Activated effector memory CD4-positive, alpha-beta T cell treated with Interleukin-2 at 50 U/mL for 16 hours (primary cell): ENCODE results near the gene NAA80.
"Not testable (repeated sequence)": the region's sequence is repeated elsewhere in the genome, so short reads cannot be mapped to it uniquely, and the experiment has no call there.

ENCODE experiments used
- DNase-seq: peaks from one replicate; pipeline ENCODE4 v3.0.0-alpha.2; 2020

NAA80 gene

DNA sequence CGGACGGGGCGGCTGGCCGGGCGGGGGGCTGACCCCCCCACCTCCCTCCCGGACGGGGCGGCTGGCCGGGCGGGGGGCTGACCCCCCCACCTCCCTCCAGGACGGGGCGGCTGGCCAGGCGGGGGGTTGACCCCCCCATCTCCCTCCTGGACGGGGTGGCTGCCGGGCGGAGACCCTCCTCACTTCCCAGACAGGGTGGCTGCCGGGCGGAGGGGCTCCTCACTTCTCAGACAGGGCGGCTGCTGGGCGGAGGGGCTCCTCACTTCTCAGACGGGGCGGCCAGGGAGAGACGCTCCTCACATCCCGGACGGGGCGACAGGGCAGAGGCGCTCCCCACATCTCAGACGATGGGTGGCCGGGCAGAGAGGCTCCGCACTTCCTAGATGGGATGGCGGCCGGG is 12.8 kb upstream of the NAA80 start:
- not testable (repeated sequence) for DNase-seq

DNA sequence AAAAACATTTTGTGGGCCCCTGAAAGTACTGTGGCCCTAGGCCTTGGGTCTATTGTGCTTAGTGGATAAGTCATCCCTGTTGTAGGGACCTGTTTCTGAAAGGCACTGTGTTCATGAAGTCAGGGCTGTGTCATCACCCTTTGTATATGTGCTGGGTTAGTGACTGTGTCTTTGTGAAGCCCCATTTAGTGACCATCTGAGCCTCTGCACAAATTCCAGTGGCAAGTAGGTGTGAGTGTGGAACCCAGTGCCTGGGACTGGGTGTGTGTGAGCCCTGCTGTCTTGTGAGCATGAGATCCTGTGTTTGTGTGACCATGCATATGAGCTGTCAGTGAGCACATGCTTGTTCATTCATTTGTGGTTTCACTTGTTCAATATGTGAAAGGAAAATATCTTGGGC is 5.4 kb upstream of the NAA80 start:
- no peak for DNase-seq

DNA sequence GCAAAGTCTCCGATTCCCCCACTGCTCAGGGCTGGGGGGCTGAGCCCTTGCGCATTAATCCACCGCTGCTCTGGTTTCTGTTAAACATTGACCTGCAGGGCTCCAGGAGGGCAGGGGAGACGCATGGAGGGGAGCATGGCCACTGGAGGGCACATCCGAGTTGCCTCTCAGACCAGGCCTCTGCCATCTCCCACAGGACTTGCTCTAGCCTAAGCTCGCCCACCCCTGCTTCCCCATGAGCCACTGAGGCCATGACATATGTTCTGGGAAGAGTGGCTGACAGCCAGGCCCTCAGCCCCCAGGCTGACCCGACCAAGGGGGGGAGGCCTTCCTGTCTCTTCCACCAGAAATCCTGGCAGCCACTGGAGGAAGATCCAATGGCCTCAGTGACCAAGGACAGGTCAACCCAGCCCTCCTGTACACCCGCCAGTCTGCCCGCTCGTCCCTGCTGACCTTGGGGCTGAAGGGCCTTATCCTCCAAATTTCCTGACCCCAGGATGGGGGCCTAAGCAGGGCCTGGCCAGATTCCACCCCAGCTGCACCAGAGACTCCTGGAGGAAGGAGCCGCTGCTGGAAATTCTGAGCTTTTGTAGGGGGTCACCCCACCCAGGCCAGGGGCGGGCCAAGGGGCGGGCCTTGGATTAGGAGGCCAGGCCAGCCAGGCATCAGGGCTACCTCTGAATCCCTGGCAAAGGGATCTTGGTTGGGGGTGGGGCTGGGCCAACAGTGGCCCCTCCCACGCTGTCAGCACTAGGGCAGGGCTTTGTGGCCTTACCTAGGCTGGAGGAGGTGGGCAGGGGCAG is 4.0 kb upstream of the NAA80 start, which contains the start of gene HYAL1:
Gene HYAL1, minus strand, starts transcription at position 562 of the 803 bp plus-strand sequence. CDS start 618 bp downstream, outside the sequence.
- DNase-seq = no peak

DNA sequence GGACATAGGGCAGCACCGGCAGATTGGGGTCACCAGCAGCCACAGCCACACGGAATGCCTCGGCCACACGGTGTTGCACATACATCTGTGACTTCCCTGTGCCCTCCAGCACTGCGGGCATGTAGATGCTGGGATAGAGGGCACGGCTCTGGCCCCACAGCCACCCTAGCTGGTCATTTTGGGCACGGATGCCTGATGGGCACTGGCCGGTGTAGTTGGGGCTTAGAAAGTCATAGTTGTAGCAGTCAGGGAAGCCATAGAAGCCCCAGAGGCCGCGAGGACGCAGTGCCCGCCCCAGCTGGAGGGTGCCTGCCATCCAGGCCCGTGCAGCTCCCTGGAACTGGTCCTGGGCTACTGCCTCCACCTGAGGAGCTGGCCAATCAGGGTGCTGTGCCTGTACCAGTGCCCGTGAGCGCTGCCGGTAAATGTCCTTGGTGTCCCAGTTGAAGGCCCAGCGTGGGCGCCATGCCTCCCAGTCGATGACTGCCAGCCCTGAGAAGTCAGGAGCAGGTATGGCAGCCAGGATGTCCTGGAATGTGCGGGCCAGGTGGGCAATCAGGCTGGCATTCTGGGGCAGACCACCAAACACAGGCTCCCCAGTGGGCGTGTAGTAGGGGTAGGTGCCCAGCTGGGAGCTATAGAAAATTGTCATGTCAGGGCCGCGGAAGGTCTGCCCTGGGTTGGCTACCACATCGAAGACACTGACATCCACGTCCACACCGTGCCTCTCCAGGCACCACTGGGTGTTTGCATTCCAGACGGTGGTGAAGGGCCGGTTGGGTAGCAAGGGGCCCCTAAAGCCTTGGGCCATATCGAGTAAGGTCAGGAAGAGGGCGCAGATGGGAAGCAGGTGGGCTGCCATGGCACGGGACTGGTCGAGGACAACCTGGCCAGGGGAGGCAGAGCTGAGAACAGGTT is 3.1 kb upstream of the NAA80 start:
- DNase-seq = no peak

DNA sequence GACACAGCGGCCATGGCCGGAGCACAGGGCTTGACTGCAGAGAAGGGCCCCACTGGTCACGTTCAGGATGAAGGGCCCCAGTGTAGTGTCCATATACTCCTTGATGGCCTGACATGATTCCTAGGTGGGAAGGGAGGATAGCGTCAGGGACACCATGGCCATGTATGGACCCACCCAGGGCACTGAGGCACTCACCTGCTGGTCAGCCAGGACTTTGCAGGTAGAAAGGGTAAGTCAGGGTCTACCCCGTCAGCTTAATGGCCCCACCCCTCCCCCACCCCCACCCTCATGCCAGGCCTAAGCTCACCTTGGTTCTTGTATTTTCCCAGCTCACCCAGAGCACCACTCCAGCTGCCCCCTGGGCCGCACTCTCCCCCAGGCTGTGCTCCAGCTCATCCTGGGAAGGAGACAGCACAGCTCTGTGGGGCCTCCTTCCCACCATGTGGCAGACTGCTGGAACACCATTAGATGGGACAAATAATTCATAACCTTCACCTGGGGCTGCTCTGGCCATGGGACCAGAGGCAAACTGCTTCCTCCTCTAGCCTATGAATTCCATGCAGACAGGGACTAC is 1.6 kb upstream of the NAA80 start:
- no peak for DNase-seq

DNA sequence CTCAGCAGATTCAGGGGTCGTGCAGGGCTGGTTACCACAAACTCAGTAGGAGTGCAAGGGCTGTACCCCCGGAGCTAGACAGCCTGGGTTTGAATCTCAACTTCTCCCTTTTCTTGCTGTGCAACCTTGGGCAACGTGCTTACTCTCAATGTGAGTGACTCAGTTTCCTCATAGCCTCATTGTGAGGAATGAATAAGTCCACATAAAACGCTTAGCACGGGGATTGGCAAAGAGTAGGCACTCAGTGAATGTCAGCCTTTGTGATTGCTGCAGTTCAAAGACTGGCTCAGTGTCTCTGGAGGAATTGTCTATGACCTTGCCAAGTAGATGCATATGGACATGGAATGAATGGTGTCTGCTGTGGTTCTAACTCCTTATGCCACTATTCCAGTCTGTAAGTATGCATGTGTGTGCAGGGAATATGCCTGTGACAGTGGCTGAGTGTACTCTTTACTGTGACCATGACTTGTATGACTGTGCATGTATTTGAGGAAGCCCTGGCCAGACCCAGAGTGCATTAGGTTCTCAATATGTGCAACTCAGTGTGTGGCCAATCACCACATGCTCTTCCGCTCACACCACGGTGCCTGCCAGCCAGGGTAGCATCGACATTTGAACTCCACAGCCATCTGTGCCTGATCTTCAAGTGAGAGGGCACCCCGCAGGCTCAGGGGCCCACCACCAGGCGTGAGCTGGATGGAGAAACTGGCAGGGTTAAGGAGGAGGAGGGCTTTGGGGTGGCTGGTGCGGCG is 900 bp upstream of the NAA80 start:
- DNase-seq = no peak

DNA sequence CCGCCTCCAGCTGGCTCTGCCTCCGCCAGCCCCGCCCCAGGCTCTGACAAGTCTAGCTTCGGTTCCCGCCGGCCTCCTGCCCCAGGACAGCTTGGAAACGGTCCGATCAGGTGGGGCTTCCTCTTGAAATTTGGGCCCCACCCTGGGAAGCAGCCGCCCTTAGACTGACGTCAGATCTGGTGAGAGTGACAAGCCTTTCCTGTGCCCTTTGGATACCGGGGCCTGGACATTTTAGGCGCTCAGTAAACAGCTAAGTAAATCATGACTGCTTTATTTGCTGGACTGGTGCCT is 378 bp upstream of the NAA80 start:
- no peak for DNase-seq

DNA sequence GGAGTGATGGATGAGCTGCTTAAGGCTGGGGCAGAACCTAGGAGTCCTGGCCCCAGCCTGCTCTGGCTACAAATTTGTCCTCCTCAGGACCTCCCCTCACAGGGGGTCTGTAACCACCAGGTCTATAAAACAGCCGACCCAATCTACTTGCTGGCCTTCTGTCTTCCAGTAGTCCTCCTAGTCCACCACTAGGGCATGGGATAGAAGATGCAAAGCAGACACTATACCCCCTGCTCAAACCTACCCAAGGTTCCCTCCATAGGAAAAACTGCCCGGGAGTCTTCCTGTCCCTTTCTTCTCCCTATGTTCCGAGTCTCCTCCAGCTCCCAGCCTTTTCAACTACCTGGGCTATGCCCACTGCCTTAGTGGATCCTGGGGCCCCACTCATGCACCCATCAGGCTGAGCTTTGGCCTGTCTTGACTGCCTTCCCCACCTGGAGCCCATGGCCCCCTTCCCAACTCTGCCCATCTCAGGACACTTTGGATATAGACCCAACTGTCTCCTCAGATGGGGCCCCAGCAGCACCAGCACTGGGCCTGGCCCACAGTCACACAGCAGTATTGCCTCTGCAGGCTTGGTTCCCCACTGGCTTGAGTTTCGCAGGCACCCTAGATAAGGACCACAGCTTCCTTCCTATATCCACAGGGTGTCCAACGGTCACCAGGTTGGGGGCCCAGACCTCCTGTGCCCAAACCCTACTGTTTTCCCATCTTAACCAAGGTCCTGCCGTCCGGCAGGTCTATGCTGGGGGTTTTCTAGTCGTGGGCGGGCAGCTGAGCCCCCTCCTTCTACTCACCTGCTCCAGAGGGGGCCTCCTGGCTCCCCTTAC is 1.1 kb downstream of the NAA80 start:
- no peak for DNase-seq

DNA sequence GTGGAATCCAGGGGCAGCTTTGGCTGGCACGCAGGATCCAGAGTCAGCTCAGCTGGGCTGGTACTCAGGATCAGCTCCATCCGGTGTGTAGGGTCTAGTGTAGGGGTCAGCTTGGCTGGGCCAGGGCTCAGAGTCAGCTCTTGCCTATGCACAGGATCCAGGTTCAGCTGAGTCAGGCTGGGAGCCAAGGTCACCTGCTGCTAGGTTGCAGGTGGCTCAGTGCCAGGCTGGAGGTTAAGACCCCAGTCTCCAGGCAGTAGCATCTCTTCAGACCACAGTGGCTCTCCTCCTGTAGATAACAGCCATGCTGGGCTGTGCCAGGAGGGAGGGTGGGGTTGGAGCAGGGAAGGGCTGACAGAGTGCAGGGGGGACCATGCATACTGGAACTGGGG is 1.8 kb downstream of the NAA80 start:
- no peak for DNase-seq

DNA sequence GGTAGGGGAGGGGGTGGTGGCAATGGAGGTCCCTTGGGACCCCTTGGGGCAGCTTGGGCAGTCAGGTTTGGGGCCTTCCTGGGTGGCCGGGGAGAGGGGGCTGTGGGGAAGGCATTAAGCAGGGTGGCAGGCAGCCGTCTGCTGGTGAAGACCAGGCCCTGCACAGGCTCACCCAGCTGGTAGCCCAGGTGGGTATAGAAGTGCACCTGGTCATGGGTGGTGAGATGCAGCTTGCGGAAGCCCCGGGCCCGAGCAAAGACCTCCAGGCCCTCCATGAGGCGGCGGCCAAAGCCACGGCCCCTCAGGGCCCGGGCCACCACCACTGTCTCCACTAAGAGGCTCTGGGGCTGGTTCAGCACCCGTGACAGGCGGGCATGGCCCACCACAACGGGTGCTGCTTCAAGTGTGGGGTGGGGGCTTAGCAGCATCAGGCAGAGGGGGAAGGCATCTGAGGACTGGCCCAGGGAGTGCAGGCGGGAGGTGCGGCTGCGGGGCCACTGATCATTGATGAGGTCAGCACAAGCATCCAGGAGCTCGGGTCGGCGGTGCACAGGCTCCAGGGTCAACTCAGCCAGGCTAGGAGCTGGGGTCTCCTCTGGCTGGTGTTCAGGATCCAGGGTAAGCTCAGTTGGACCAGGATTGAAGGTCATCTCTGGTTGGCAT is 2.4 kb downstream of the NAA80 start:
- no peak for DNase-seq

DNA sequence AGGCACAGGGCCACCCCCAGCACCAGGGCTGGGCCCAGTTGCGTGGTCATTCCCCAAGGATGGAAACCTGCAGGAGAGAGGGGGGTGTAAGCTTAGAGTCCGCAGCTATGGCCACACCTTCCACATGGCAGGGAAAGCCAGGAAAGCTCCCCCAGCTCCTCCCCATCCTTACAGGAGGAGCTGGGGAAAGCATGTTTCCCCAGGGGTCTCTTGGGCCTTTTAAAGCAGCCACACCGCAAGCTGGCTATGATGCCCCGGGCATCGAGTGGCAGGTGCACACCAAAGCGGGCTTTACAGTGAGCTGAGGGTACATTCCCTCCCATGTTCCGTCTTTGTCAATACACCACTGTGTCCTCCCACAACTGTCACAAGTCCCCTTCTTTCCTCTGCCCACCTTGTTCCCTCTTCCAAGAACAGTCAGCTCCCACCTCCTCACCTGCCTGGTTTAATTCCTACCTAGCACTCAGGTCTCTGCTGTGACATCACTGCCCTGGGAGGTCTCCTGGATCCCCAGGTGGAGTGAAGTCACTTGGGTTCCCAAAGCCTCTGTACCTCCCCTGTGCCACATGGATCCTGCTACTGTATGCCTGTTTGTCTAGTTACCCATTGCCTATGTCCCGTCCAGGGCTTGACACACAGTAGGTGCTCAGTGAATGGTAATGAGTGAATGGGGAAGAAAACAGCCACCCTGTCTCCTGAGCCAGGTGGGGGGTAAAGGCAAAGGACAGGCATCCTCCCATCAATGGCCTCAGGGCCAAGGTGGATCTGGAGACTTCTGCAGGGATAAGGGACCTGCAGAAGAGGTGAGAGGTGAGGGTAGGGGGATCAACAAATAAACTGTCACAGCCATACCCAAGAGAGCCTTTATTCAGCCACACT is 3.4 kb downstream of the NAA80 start:
- DNase-seq = no peak

DNA sequence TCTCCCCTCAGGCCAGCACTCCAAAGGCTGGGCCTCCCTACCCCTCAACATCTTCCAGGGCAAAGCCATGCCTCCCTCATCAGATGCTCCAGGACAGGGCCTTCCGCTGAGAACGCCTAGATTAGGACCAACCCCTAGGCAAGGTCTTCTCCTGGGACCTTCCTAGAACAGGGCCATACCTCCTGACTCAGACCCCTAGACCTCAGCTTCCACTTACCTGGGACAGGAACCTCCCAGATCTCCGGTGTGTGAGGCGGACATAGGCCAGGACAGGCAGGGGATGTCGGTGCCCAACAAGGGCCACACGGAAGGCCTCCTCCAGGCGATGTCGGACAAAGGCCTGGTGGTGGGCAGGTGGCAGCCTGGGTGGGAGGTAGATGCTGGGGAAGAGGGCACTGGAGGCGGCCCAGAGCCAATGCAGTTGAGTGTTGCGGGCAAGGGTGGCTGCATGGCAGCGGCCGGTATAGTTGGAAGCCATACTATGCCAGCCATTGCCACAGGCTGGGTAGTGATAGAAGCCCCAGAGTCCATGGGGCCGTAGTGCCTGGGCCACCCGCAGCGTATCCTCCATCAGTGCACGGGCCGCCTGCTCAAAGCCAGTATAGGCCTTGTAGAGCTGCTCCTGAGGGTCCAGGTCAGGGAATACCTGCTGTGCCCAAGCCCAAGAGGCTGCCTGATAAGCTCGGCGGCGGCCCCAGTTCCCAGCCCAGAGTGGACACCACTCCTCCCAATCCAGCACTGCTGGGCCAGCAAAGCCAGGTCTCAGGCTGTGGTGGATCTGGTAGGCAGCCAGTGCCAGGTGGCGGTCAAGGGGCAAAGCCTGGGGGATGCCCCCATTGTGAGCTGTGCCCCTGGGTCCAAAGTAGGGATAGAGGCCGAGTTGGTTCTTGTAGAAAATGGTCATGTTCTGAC is 4.5 kb downstream of the NAA80 start:
- no peak for DNase-seq

DNA sequence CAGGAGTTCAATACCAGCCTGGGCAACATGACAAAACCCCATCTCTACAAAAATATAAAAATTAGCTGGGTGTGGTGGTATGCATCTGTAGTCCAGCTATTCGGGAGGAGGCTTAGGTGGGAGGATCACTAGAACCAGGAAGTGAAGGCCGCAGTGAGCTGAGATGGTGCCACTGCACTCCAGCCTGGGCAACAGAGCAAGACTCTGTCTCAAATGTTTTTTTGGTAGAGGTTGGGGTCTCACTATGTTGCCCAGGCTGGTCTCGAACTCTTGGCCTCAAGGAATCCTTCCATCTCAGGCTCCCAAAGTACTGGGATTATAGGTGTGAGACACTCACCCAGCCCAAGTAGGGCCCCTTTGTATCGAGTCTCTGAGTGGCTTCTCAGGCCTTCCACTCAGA is 5.1 kb downstream of the NAA80 start:
- DNase-seq = no peak

DNA sequence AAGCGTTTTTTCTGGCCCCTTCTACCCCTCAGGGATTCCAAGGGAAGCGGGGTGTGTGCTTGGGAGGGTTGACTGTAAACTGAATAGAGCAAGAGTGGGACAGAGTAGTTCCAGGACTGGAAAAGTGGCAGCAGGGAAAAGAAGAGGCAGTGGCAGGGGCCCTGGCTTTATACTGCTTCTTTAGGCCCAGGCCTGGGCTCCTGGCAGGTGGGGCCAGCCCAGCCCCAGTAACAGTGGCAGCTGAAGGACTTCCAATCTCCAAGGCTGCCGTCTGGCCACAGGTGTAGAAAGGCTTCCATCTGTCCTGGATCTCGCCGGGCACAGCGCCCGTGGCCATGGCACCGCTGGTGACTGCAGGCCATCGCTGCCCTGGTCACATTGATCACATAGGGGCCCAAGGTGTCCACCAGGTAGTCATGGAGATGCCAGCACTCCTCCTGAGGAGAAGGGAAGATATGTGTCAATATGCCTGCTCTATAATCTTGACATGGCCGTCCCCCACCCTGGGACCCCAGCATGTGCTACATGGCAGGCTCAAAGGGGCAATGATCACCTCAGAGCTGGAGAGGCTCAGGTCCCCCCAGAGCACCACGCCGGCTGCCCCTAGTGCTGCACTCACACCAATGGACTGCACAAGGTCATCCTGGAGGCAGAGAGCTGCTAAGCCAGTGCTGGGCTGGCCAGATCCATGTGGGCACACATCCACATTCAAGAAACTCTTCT is 6.0 kb downstream of the NAA80 start:
- no peak for DNase-seq

DNA sequence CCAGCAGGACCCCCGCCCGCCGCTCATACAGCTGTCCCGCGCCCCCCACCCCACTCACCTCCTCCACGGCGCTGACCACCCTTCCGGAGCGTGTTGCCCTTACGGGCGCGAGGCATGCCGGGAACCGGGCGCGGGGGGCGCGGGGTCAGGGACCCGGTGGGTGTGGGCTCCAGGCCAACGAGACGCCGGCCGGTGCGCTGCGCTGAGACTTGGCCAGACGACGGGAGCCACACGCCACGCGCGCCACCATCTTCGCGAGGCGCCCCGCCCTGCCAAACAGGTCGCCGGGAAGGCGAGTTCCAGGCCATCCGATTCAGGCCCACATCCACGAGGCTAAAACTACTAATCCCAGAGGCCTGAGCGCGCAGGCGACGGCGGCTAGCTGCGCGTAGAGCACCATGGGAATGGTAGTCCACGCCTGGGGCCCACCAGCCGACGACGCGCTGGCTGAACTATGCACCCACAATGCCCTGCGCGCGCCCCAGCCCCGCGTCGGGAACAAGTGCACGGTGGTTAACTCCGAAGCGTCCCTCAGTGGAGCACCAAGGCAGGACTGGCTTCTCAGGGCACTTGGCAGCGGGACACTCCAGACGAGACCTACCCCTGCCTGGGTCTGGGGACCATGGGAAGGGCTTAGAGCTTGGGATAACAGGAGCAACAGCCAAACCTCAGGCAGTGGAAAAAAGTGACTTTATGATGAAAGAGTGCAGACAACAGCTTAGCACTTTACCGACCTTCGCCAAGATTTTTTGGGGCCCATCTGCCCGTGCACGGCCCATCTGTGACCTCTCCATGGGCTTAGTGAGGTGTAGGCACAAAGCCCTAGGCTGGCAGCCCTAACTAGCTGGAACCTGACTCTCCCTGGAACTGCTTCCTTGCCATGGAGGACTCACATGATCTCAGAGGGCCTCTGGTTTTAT is 6.8 kb downstream of the NAA80 start, which contains the start of gene IFRD2:
Gene IFRD2, minus strand, starts transcription at position 271 of the 920 bp plus-strand sequence. Its CDS starts 155 bp downstream, at position 116.
- DNase-seq = peak; percentile 93

DNA sequence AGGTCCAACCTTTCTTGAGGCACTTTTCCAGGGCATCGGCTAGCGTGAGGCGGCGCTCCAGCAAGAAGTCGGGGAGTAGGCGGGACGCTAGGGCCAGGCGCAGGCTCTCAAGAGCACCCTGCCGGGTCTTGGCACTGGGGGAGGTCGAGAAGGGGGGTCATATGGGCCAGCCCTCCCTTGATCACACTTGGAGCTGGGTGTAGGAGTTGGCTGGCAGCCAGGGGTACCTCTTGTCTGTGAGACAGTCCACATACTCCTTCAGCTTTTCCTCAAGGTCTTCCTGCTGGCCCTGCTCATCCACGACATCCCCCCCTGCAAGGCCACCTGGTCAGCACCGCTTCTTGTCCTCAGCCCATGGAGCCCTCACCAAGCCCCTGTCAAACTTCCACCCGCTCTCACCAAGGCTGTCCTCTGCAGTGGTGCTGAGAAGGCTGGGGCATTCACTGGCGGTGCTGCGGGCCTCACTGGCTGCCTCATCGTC is 9.0 kb downstream of the NAA80 start:
- DNase-seq = no peak

DNA sequence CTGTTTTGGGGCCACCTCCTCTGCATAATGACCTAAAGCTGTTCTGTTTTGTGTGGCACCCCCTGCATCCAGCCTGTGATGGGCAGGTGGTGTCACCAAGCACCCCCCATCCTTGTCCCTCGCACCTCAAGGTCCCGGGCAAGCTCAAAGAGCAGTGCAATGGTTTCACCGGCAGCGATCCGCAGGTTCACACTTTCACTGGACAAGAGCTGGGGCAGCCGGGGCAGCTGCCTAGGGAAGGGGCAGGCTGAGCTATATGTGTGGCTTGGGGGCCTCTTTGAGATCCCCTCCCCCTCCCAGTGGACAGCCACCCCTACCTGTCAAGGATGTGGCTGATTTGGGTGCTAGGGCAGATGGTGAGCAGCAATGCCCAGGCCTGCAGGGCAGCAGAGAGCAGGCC is 10.1 kb downstream of the NAA80 start:
- no peak for DNase-seq
